ENCODE data around the gene ATXN8OS. TPM values are rescaled to one million over a fixed set of nuclear protein-coding genes. Genes with fewer than 3 reads are reported as not detected.

Gene ATXN8OS
- total RNA-seq, 1 experiment from 2014 or later, result not detected

GRCh38 chr13:70172946-70173597 is 65.4 kb downstream of the ATXN8OS start (continued):
- no peak for TF ChIP-seq ATF3 (IDR thresholded peaks at IDR 0.05)
- TF ChIP-seq RAD21 (IDR thresholded peaks at IDR 0.05; ENCODE audit: low read depth), result no peak
- no peak for TF ChIP-seq POLR2A (IDR thresholded peaks at IDR 0.05; ENCODE audit: borderline replicate concordance, extremely low read depth, insufficient read depth, insufficient read length)

GRCh38 chr13:70173598-70173959 is 66.0 kb downstream of the ATXN8OS start:
- no peaks in the 10 kb centered on the region for H4K20me1 ChIP-seq (ENCODE audit: insufficient read depth)
- no peak for ATAC-seq
- H3K27ac ChIP-seq (ENCODE audit: low read depth, low read length), result no peak overlapping the region
- no peak for DNase-seq (ENCODE audit: low read depth, low spot score)
- POLR2A ChIA-PET, result no interaction called here
- no TSS peak for BruUV-seq (replicated peaks)
- H3K36me3 ChIP-seq (ENCODE audit: control insufficient read depth in 1 of 2, insufficient read depth in 2 of 2, low read length in 2 of 2), result no peaks in the 10 kb centered on the region
- no peaks in the 10 kb centered on the region for H3K9me2 ChIP-seq (ENCODE audit: insufficient read depth)
- H3K27me3 ChIP-seq (ENCODE audit: insufficient read depth, low read length), result no peaks in the 10 kb centered on the region
- no peak overlapping the region for H3K9ac ChIP-seq (ENCODE audit: low read length)
- H3K4me3 ChIP-seq (replicated peaks in 1 of 2; ENCODE audit: low read depth in 1 of 2, low read length in 2 of 2), result no peak overlapping the region
- no peaks in the 10 kb centered on the region for H3K9me3 ChIP-seq (ENCODE audit: control insufficient read depth in 1 of 2, insufficient read depth in 1 of 2, low read depth in 1 of 2, low read length in 2 of 2)
- RAD21 ChIA-PET (ENCODE audit: low non-redundant PET in 1 of 2, low total read pairs in 2 of 2, uncharacterized antibody in 2 of 2, unreplicated experiment in 2 of 2), result no interaction called here
- CTCF ChIA-PET, result no interaction called here
- no peak overlapping the region for H2AFZ ChIP-seq (ENCODE audit: low read depth, low read length, poor library complexity, severe bottlenecking)
- intact Hi-C loops (cut with micrococcal nuclease), result no loop called here
- H3K4me2 ChIP-seq (ENCODE audit: low read length), result no peak overlapping the region
- no peaks in the 10 kb centered on the region for H3K79me2 ChIP-seq (ENCODE audit: insufficient read depth, low read length)
- H3K4me1 ChIP-seq (ENCODE audit: control insufficient read depth in 1 of 2, insufficient read depth in 2 of 2, low read length in 2 of 2), result no peaks in the 10 kb centered on the region
- no peak for TF ChIP-seq REST (IDR thresholded peaks at IDR 0.05; ENCODE audit: low read depth)
- TF ChIP-seq, protein P1, sequence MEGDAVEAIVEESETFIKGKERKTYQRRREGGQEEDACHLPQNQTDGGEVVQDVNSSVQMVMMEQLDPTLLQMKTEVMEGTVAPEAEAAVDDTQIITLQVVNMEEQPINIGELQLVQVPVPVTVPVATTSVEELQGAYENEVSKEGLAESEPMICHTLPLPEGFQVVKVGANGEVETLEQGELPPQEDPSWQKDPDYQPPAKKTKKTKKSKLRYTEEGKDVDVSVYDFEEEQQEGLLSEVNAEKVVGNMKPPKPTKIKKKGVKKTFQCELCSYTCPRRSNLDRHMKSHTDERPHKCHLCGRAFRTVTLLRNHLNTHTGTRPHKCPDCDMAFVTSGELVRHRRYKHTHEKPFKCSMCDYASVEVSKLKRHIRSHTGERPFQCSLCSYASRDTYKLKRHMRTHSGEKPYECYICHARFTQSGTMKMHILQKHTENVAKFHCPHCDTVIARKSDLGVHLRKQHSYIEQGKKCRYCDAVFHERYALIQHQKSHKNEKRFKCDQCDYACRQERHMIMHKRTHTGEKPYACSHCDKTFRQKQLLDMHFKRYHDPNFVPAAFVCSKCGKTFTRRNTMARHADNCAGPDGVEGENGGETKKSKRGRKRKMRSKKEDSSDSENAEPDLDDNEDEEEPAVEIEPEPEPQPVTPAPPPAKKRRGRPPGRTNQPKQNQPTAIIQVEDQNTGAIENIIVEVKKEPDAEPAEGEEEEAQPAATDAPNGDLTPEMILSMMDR (IDR thresholded peaks at IDR 0.05 in 2 of 3, conservative IDR thresholded peaks at IDR 0.05 in 1 of 3; ENCODE audit: borderline replicate concordance in 1 of 3, insufficient read depth in 1 of 3, low read depth in 2 of 3, low read length in 2 of 3), result no peak
- TF ChIP-seq POLR2A (IDR thresholded peaks at IDR 0.05; ENCODE audit: borderline replicate concordance, extremely low read depth, insufficient read depth, insufficient read length), result no peak
- no peak for TF ChIP-seq POLR2AphosphoS5 (IDR thresholded peaks at IDR 0.05; ENCODE audit: low read depth, low read length)
- no peak for TF ChIP-seq SIN3A (IDR thresholded peaks at IDR 0.05; ENCODE audit: low read depth)
- TF ChIP-seq RAD21 (IDR thresholded peaks at IDR 0.05; ENCODE audit: low read depth), result no peak
- TF ChIP-seq ATF3 (IDR thresholded peaks at IDR 0.05), result no peak
- no peak for TF ChIP-seq CEBPB (IDR thresholded peaks at IDR 0.05; ENCODE audit: low read depth)
- no peak for TF ChIP-seq ELF1 (IDR thresholded peaks at IDR 0.05; ENCODE audit: borderline replicate concordance, low read depth)
- no peak for TF ChIP-seq SP1 (IDR thresholded peaks at IDR 0.05; ENCODE audit: low read depth)

All from HCT116 (cell line).